Parietal lobe (tissue), 2 donors: Measurements from ENCODE around the gene INVS. TPM values are rescaled to one million over a fixed set of nuclear protein-coding genes. Genes with fewer than 3 reads are reported as not detected.

Source experiments
- small RNA-seq: library from RNA; depleted of rRNA; stranded (forward); fragments of <200 nt; gene quantifications from one replicate; pipeline ENCODE3, GENCODE V24; 2014; ENCODE audit warnings: low replicate concordance
- total RNA-seq: library from RNA; depleted of rRNA; stranded (reverse); fragments of >200 nt; gene quantifications from one replicate; pipeline ENCODE4 v1.2.3, GENCODE V29; 2014

Gene INVS
- total RNA-seq = 49.5 TPM

GRCh38 chr9:100098887-100099721, at the start of gene INVS, which contains the start of gene ERP44:
Gene INVS (plus strand): TSS chr9:100099243. CDS start chr9:100104522, 5,279 bp downstream.
Gene ERP44 (minus strand): TSS chr9:100099000. CDS start chr9:100098840, 160 bp downstream.

Small RNA genes within 50 kb of the gene (small RNA-seq; reads per million reads assigned to genes)
- gene RN7SL75P = not detected

Other genes with a start within 250 kb of the INVS start
- 27.2 TPM for gene STX17, start 192.6 kb upstream of the INVS start, total RNA-seq
- gene ERP44, start 243 bp upstream of the INVS start, total RNA-seq = 28.8 TPM